PC-3 (cell line): ENCODE data around the gene SENP5. TPM values are rescaled to one million over a fixed set of nuclear protein-coding genes. Genes with fewer than 3 reads are reported as not detected.

Source experiments
- ATAC-seq: fragments of 200-7000 bp; cut with Tn5 transposase; 2 replicates; pipeline ENCODE4 v1.9.1; 2020; ENCODE audit warnings: mild to moderate bottlenecking, moderate library complexity
- BruUV-seq: library from RNA; stranded (reverse); fragments of 400-500 nt; replicated peaks from 2 replicates; lab custom pipeline; 2021; lab: Mats Ljungman, UMichigan
- CTCF ChIA-PET: fragments of 300-600 bp; sonication (Branson Sonifier 250); formaldehyde crosslinking; loops from one replicate; lab custom pipeline; 2022; ENCODE audit warnings: antibody characterized with exemption; lab: Charles Lee
- POLR2A ChIA-PET: fragments of 300-600 bp; sonication (Branson Sonifier 250); formaldehyde crosslinking; loops from one replicate; lab custom pipeline; 2022; ENCODE audit warnings: antibody characterized with exemption; ENCODE audit not compliant: unreplicated experiment; lab: Charles Lee
- DNase-seq: peaks from one replicate; pipeline ENCODE4 v3.0.0-alpha.2; 2015
- H2AFZ ChIP-seq: fragments of 300-600 bp; sonication (generic); 2 replicates; pipeline ENCODE4 v1.6.0; 2016; ENCODE audit warnings: antibody characterized with exemption, low read length
- H3F3A ChIP-seq: fragments of 300-600 bp; sonication (generic); one replicate; pipeline ENCODE4 v1.6.0; 2017; ENCODE audit warnings: antibody characterized with exemption, low read length, control low read depth, mild to moderate bottlenecking; ENCODE audit not compliant: unreplicated experiment
- H3K27ac ChIP-seq: fragments of 300-600 bp; sonication (generic); 2 replicates; pipeline ENCODE4 v1.5.1; 2016; ENCODE audit warnings: mild to moderate bottlenecking, low read length
- H3K27me3 ChIP-seq: fragments of 300-600 bp; sonication (generic); 2 replicates; pipeline ENCODE4 v1.6.1; 2016; ENCODE audit warnings: low read length, mixed read lengths
- H3K36me3 ChIP-seq: fragments of 300-600 bp; sonication (generic); 2 replicates; pipeline ENCODE4 v1.6.1; 2016; ENCODE audit warnings: low read depth, mixed run types, low read length, mixed read lengths
- H3K4me1 ChIP-seq: fragments of 300-600 bp; sonication (generic); 2 replicates; pipeline ENCODE4 v1.5.1; 2016; ENCODE audit warnings: low read length; ENCODE audit not compliant: insufficient read depth
- H3K4me2 ChIP-seq: fragments of 300-600 bp; sonication (generic); 2 replicates; pipeline ENCODE4 v1.6.0; 2016; ENCODE audit warnings: low read length
- H3K4me3 ChIP-seq: fragments of 300-600 bp; sonication (generic); 2 replicates; pipeline ENCODE4 v1.5.1; 2016; ENCODE audit warnings: mild to moderate bottlenecking, low read length, mixed read lengths
- H3K79me2 ChIP-seq: fragments of 300-600 bp; sonication (generic); 2 replicates; pipeline ENCODE4 v1.6.1; 2017; ENCODE audit warnings: low read length, mixed read lengths
- H3K9ac ChIP-seq: fragments of 300-600 bp; sonication (generic); 2 replicates; pipeline ENCODE4 v1.6.0; 2016; ENCODE audit warnings: mild to moderate bottlenecking, low read length
- H3K9me2 ChIP-seq: fragments of 300-600 bp; sonication (generic); replicated peaks from 2 replicates; pipeline ENCODE4 v1.6.1; 2016; ENCODE audit warnings: mixed run types, low read length, mixed read lengths
- H3K9me3 ChIP-seq: fragments of 300-600 bp; sonication (generic); 2 replicates; pipeline ENCODE4 v1.6.1; 2016; ENCODE audit warnings: low read length, mixed read lengths
- H4K20me1 ChIP-seq: fragments of 300-600 bp; sonication (generic); 2 replicates; pipeline ENCODE4 v1.6.1; 2016; ENCODE audit warnings: low read length, mixed read lengths
- EZH2 ChIP-seq: fragments of 300-600 bp; sonication (generic); IDR thresholded peaks from one replicate; pipeline ENCODE4 v1.6.1; 2017; ENCODE audit warnings: antibody characterized with exemption, mild to moderate bottlenecking, low read length; ENCODE audit not compliant: unreplicated experiment
- EZH2phosphoT487 ChIP-seq: fragments of 300-600 bp; sonication (generic); IDR thresholded peaks from 2 replicates; pipeline ENCODE4 v1.6.1; 2018; ENCODE audit warnings: mild to moderate bottlenecking, antibody characterized with exemption, low read length, borderline replicate concordance
- intact Hi-C: fragments of 100-400 bp; cut with micrococcal nuclease; formaldehyde crosslinking; loops from 2 replicates; pipeline ENCODE4 v1.9.0; 2023
- total RNA-seq: library from RNA; depleted of rRNA; stranded (reverse); fragments of >200 nt; gene quantifications from 2 replicates; pipeline ENCODE4 v1.2.3, GENCODE V29; 2014
- TF ChIP-seq, protein P1 (sequence below): fragments of 300-600 bp; sonication (generic); conservative IDR thresholded peaks from 2 replicates; pipeline ENCODE4 v1.5.1; 2017; ENCODE audit warnings: antibody characterized with exemption, low read depth, mild to moderate bottlenecking, low read length

SENP5 gene
- total RNA-seq, 1 experiment from 2014 or later = 34.2 TPM

DNA sequence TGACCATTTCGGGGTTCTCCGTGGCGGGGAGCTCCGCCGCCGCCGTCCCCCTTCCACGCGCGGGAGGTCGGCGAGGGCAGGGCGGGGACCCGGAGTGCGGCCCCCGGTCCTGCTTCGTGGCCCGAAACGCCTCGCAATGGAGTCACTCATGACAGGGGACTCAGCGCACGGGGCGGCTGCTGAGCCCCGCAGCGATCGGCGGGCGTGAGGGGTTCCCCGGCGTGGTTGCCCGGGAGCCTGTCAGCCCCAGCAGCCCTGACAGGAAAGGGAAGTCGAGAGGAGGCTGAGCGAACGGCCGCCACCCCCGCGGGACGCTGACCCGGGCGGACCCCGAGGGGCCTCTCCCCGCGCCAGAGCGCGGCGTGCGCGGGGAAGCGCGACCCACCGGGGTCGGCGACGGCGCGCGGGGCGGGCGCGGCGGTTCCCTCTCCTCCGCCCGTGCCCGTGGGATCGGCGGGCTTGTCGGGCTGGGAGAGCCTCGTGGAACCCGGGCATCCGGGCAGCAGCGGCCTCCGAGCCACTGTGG, 101.5 kb downstream of the SENP5 start:
- Histone ChIP-seq H3K36me3 (no peaks in the 10 kb centered on the region), H4K20me1 (no peaks in the 10 kb centered on the region), H3K4me2 (peak overlapping the region; percentile 100), H3K27ac (no peak overlapping the region), H3K4me3 (peak overlapping the region; percentile 93), H3K9me3 (no peaks in the 10 kb centered on the region), H2AFZ (peak overlapping the region; percentile 99), H3K9ac (peak overlapping the region; percentile 72), H3K9me2 (no peaks in the 10 kb centered on the region), H3K79me2 (0 out of 2 replicates have a peak, but pooled peaks cover 5% of the 10 kb centered on the region), H3K4me1 (peaks cover 6% of the 10 kb centered on the region; the same call in 1 of the 2 replicates), H3F3A (no peaks in the 10 kb centered on the region), H3K27me3 (no peaks in the 10 kb centered on the region)
- ATAC-seq (peak; percentile 37), DNase-seq (peak; percentile 19)
- no TSS peak for BruUV-seq
- ChIA-PET POLR2A (no interaction called here), CTCF (interaction anchor here (0.6 to 1.0 kb wide), 4 partner anchors 14 to 360 kb away, joined by 3 read pairs; no protein-coding TSS in a partner anchor)
- intact Hi-C loops = loop anchor here (1.0 to 2.0 kb wide), 2 partner anchors 130 to 360 kb away; no protein-coding TSS in a partner anchor
- TF ChIP-seq EZH2phosphoT487 = no peak
- TF ChIP-seq, protein P1, sequence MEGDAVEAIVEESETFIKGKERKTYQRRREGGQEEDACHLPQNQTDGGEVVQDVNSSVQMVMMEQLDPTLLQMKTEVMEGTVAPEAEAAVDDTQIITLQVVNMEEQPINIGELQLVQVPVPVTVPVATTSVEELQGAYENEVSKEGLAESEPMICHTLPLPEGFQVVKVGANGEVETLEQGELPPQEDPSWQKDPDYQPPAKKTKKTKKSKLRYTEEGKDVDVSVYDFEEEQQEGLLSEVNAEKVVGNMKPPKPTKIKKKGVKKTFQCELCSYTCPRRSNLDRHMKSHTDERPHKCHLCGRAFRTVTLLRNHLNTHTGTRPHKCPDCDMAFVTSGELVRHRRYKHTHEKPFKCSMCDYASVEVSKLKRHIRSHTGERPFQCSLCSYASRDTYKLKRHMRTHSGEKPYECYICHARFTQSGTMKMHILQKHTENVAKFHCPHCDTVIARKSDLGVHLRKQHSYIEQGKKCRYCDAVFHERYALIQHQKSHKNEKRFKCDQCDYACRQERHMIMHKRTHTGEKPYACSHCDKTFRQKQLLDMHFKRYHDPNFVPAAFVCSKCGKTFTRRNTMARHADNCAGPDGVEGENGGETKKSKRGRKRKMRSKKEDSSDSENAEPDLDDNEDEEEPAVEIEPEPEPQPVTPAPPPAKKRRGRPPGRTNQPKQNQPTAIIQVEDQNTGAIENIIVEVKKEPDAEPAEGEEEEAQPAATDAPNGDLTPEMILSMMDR = no peak

DNA sequence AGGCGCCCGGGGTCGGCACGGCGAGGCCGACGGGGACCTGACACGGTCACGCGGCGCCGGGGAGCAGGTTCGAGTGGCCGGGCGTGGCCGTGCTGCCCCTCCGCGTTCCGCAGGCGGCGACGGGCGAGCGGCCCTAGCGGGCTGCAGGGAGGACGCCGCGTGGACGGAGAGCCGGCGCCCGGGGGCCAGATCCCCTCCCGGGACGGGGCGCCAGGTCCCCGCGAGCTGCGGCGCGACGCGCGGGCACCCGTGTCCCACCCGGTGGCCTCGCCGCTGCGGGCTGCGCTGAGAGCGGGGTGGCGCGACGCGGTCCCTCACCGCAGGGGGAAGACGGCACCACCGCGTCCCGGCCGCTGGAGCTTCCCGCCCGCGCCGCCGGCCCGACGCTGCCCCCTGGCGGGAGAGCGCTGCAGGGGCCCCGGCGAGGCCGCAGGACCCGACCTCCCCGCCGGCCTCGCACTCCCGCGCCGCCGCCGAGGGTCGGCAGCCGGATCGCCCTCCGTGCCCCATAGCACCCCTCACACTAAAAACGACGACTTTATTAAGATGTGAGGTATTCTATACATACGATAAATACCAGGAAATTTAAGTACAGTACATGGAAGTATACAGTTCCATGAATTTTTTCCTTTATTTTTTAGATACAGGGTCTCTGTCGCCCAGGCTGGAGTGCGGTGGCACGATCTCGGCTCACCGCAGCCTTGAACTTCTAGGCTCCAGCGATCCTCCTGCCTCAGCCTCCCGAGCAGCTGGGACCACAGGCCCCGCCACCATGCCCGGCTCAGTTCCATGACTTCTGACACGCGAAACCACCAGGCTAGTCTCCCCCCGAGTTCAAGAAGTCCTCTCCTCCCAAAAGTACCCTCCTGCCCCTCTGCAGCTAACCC, 102.2 kb downstream of the SENP5 start:
- no peaks in the 10 kb centered on the region for H3K36me3 ChIP-seq
- peak; percentile 76 for DNase-seq

More for the DNA sequence above, 102.2 kb downstream of the SENP5 start:
- ATAC-seq = peak; percentile 77
- no peaks in the 10 kb centered on the region for H4K20me1 ChIP-seq
- POLR2A ChIA-PET = interaction anchor here (0.6 kb wide), 1 partner anchor 360 kb away, joined by 3 read pairs; no protein-coding TSS in a partner anchor
- CTCF ChIA-PET = interaction anchor here (0.6 to 1.0 kb wide), 4 partner anchors 14 to 360 kb away, joined by 3 read pairs; no protein-coding TSS in a partner anchor
- no peaks in the 10 kb centered on the region for H3K9me3 ChIP-seq
- H3K4me3 ChIP-seq = peak overlapping the region; percentile 93
- peak overlapping the region; percentile 100 for H3K4me2 ChIP-seq
- no peak for TF ChIP-seq EZH2
- TF ChIP-seq, protein P1 = peak; percentile 64
- no peak for TF ChIP-seq EZH2phosphoT487
- H3K9me2 ChIP-seq = no peaks in the 10 kb centered on the region
- no peaks in the 10 kb centered on the region for H3F3A ChIP-seq
- H3K9ac ChIP-seq = peak overlapping the region; percentile 72; the same call in 1 of the 2 replicates
- peaks cover 6% of the 10 kb centered on the region; the same call in 1 of the 2 replicates for H3K4me1 ChIP-seq
- intact Hi-C loops = loop anchor here (1.0 to 2.0 kb wide), 2 partner anchors 131 to 361 kb away; no protein-coding TSS in a partner anchor
- peak overlapping the region; percentile 99 for H2AFZ ChIP-seq
- 0 out of 2 replicates have a peak, but pooled peaks cover 5% of the 10 kb centered on the region for H3K79me2 ChIP-seq
- BruUV-seq = no TSS peak
- no peak overlapping the region for H3K27ac ChIP-seq
- H3K27me3 ChIP-seq = no peaks in the 10 kb centered on the region
